ENCODE measurements around the gene NUP93.
A peak's percentile ranks its signal among the peaks of the same experiment; 100 is the strongest.

Gene NUP93

DNA sequence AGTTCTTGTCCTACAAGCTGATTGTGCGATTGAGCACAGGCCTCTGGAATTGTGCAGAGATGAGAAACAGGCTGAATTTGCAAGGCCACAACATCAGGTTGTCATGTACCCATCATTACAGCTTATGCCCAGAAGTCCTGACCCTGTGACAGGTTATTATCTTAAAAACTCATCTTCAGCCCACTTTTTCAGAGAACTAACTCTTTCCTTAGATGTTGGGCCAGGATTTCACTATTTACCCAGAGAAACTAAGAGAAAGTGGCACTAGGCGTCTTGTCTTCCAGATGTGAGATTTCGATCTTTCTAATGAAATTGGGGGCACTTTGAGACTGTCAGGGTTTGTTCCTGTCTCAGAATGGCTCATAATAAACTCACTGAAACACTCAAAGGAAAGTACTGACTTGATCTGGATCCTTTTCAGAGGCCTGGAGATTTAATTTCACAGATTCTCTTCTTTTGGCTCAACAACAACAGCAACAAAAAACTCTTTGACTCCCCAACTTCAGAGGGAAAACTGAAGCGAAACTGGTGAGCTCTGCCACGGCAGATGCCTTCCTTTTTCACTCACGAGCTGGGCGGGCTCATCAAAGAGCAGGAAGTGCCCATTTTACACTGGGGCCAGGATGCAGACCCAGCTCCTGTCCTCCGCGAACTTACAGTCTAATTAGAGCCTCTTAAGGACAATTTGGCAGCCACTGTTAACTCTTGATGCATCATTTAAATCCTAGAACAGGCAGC lies 117.4 kb downstream of the NUP93 start:
- DNase-seq: peak in 1 of 56 donors; percentile 21

DNA sequence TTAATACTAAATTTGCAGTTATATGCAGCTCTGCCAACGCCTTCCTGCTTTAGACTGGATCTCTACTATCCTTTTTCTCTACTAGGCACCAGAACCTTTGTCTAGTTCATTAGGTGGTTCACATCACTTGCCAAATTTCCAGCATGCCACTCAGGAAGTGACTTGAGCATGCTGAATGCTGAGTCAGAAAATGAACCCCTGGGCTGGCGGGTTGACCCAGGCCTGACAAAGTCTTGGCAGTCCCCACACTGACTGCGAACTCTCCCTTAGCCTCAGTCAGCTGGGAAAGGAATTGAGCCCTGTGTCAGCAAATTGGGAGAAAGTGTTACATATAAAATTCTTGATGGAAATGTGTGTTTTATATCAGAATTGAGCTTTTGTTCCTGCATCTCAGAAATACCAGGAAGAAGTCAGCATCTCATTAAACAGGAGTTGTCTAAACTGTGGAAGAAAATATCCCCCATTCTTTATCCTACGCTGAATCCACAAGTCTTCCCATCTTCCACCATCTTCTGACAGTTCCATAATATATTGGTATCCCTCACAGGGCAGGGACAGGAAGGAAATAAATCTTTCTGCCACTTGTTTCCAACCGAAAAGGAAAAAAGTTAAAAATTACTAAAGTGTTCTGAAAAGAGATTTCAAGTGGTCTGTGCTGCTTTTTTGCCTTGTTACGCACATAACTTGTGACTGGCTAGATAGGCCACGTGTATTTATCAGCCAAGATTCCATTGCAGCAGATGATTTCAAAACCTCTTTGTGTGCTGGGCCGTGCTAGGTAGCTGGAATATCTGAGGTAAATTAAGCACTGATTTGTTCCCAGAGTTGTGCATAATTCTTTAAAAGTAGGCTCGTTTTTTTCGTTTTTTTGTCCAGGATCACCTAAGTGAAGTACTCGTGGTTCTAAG lies 118.4 kb downstream of the NUP93 start:
- DNase-seq: peak in 5 of 56 donors; percentile 15 to 44 (median 22)

DNA sequence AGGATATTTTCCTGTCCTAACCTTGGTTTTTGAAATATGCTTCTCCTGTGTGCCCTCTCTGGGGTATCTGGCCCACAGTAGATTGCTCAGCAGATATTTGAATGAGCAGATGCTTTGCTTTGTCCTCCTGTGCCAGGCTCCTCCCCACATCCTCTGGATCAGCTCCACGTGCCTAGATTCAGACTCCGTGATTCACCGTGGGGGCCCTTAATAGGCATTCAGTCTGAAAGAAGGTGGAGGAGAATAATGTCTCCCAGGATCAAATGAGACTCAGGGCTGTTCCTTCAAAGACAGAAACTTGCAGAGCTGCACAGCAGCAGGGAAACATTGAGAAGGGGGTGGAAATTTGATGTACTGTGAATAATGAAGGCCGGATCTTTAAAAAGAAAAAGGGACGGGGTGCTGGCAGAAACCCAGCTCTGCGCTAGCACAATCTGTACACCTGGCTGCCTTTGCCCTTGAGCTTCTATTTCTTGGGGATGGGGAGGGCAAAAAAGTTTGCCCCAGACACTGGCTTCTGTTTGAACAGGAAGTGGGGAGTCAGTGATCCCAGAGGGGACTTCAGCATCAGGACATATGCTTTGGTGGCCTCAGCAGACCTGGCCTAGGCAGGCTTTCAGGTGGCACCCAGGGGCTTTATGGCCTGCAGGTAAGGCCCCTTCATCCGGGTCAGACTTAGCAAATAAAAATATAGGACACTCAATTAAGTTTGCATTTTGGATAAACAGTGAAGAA lies 119.2 kb downstream of the NUP93 start:
- DNase-seq: peak in 1 of 56 donors; percentile 35

DNA sequence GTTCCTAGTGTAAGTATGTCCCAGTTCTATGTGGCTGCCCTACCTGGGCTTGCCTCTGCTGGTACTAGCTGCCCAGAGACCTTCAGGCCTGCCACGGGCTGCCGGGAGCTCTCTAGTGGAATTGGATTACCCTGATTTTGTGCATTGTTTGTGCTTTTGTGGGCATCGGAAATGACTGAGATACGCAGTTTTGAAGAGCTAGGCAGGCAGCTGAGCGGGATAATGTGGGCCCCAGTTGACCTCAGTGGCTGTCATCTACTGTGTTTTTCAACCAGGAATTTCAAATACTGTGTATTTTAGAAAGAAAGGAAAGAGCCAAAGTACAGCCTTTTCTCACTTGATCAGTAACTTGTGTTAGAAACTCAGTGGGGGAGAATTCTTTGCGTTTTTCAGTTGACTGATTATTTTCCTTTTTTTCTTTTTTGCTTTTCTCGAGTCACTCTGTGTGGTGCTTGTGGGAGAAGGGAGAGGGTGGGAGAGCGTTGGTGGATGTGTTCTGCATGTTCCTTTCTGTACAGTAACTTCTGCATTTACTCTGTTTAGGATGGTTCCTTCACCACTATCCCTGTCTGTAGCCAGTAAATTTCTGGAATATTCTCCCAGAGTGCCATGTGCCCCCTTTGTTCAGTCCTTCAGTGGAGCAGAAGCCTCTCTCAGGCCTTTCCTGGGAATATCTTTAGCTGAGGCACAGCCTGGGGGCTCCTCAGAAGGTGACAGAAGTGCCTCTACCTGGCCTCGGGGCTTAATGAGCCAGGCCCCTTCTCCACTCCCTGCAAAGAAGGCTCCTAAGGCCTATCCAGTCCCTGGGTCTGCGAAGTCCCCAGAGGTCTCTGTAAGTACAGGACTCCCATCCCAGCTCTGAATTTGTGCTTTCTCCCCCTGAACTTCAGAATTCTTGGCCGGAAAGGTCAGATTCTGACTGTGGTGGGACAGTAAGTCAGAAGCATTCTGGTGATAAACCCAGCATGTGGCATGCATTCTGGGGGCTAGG lies 120.1 kb downstream of the NUP93 start:
- peak in 2 of 56 donors; percentile 19 to 27 for DNase-seq

DNA sequence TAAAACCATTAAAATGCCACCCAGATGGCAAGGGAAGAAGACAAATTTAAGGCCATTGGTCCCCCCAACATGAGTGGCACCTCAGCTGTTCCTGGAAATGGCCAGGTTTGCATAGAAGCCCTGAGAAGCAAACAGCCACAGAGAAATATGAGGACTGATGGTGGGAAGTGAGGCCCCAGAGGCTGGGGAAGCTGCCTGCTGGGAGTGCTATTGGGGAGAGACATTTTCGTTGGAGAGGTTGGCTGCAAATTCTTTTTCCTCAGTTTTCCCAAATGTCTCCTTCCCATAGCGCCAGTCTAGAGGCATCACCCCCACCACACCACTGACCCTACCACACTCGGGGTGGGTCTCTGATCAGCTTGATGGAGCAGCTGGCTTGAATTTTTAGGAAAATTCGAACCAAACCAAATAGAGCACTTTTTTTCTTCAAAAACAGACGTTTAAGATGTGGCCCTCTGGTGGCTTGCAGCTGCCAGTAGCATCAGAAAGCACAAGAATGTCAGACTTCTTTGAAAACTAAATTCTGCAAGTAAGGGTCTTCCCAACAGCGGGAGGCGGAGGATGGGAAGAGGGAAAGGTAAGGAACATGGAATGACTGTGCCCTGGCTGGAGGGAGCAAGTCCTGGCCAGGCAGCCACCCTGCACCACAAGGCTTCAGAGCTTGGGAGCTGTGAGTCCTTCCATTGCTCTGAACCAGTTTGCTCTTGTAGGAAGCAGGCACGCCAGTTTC lies 121.9 kb downstream of the NUP93 start:
- DNase-seq: peak in 1 of 56 donors; percentile 10

DNA sequence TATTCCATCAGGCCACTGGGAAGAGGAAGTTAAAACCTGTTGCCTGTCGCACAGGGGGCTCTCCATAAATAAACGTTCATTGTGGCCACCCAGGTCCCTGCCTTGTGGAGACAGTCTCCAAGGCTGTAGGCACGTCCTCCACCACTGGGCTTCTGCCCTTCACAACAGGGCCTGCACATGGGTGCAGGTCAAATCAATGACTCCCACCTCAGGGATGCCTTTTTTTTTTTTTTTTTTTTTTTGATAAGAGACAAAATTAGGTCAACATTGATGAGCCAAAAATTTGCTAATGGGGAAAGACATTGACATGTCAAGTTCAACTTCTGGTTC lies 122.4 kb downstream of the NUP93 start:
- no peak for DNase-seq

DNA sequence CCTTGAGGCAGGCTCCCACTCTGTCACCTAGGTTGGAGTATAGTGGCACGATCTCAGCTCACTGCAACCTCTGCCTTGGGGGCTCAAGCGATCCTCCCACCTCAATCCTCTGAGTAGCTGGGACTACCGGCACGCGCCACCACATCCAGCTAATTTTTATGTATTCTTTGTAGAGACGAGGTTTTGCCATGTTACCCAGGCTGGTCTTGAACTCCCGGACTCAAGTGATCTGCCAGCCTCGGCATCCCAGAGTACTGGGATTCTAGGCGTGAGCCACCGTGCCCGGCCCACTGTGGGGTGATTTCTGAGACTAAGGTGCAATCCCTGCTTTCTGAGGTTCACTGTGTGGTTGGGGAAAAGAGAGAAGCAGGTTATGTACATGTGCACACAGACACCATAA lies 123.0 kb downstream of the NUP93 start:
- DNase-seq: no peak

DNA sequence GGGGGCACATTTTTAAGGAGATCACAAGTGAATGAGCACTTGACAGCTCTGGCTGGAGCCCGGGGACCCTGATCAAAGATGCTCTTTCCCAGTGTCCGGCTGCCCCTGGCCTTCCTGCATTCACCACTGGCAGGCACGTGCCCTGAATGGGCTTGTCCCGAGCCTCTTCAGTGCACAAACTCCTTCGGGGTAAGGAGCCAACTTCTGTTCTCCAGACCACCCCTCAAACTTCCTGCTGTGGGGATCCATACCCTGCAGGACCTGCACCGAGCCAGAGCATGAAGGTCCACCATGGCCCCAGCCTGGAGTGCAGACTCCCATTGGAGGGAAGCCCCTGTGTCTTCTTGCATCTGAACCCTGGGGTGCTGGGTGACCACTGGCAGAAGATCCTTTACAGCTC lies 125.3 kb downstream of the NUP93 start:
- DNase-seq: no peak

DNA sequence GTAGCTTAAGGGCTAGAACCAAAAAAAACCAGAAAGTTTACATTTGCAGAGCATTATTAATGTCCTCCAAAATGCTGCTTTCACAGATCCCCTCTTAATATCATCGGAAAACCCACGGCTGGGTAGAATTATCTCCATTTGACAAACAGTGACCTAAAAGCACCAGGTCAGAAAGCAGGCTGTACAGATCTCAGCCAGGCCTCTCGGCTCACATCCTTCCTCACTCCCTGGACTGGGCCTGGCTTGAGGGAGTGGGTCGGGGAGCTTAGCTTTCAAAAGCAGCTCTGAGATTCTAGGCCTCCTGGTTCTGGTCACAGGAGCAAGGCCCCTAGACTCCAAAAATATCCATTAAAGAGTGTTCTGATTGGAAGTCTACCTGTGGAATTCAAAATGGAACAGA lies 126.0 kb downstream of the NUP93 start:
- no peak for DNase-seq

DNA sequence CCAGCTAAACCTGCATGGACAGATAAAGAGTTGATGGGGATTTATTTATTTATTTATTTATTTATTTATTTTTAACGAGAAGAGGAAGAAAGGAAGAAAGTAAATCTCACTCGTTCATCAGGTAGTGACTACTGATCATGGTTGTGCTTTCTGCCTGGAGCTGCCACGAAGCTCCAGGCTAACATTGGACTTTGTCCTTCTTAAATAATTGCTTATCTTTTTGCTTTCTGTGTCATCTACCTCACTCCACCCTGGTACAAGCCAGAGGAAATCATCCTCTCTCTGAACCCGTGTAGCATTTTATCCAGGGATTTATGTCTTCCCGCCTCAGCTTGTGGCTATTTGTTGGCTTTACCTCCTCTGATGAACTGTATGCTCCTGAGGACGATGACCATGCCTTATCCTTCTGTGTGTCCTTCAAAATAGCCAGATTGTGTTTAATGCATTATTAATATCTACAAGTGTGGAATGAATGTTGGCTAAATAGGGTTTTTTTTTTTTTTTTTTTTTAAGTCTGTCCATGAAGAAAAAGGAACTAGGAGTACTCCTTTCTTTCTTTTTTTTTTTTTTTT lies 127.0 kb downstream of the NUP93 start:
- DNase-seq: no peak

DNA sequence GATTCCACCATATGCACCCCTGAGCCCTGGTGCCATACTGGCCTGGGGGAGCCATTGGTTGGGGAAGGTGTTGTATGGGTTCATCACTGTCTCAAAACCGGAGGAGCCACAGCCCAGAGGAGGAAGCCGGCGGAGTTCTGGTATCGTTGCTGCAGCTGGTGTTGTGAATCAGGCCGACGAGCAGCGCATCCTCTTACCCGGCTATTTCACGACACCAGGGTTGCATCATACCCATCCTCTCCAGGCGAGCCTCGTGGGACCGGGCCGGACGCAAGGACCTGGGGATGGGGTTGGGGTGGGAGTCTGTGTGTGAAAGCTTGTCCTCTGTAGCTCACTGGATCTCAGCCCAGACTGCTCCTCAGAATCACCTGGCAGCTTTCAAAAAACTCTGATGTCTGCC lies 128.4 kb downstream of the NUP93 start:
- DNase-seq: peak in 1 of 56 donors; percentile 27

DNA sequence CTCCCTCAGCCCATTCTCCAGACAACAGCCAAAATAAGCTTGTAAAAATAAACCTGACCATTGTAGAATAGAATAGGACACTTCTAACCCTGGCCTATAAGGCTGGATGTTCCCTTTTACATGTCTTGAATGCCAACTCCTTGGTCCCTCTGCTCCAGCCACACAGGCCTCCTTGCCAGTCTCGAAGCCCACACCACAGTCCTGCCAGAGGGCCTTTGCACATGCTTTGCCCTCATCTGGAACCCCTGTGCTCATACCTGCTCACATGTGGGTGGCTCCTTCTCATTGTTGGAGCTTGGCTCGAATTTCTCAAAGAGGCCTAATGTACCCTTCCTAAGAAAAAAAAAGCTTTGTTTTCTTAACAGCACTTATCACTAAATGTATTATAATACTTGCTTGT lies 129.7 kb downstream of the NUP93 start:
- DNase-seq: no peak

DNA sequence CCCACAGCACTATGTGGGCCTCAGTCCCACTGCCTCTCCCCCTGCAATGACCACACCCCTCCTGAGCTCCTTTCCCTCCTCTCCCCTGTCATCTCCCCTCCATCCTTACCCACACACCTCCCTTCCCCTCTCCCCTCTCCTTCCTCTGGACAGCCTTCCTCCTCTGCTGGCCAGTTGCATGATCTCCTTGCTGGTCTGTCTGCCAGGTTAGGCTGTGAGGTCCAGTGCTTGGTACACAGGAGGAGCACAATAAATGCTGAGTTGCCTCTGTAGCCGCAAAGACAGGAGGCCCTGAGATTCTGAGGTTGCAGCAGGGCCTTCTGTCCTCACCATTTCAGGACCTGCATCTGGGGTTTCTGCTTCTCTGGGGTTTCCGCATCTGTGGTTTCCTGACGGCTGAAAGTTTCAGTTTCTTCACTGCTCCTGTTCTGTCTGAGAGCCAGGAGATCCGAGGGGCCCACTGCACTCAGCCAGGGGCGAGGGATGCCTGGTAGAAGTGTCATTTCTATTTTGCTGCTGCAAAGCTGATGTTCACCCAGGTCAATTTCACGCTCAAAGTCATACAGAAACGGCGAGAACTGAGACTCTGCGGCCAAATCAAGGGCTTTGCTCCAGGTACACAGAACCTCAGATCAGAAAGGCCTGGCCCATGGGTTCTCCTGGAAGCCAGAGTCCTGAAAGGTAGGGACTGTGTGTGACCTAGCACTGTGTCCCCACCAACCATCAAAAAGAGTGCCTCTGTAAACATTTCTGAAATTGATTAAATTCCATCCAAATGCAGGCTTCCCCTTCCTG lies 130.5 kb downstream of the NUP93 start:
- DNase-seq: no peak

DNA sequence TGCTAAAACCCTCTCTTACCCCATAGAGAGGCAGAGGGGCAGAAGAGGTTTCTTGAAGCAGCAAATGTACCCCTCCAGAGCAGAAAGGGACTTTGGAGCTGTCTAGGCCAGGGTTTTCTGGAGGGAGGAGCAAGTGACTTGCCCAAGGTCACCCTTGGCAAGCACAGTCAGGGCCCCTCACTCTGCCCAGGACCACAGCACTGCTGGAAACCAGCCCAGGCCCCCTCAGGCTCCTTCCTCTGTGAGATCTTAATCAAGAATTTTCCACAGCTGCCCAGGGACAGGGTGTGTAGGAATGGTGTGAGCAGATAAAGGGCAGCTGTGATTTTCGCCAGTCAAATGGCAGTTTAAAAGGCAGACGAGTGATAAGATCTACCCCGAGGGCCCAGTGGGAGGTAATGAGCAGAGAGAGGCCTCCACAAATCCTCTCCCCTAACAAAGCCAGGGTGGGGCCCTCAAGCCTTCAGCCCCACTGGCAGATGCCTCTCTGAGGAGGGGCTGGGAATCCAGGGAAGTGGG lies 131.2 kb downstream of the NUP93 start:
- DNase-seq: no peak

DNA sequence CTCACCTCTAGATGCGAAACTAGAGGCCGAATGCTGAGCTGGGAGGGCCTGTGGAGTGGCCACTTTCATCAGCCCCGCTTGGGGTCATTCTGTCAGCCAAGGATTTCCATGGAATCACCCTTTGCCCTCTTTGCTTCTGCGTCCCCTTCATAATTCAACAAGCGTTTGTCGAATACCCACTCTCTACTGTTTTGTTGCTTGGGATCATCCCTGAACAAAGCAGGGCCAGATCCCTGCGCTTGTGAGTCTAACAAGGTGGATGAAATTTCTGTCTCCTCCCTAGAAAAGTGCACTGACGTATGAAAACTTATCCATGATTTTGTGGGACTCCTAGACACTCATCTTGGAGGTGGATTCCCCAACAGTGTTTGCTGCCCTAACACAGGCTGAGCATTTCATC lies 131.8 kb downstream of the NUP93 start:
- no peak for DNase-seq

DNA sequence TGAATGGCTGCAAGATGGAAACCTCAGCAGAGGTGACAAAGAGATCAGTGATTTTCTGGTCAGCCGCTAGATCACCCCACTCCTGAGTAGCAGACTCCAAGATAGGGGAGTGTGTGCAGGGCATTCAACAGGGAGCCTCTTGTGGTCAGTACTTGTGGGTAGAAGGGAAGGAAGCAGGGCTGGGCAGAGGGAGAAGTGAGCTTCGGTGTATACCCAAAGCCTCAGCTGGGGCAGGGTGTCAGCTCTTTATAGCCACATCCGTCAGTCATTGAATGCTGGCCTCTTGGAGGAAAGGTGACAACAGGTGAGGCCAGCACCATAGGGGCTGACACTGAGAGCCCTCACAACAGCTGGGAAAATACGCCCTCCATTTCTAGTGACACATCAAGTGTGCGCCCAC lies 132.8 kb downstream of the NUP93 start:
- DNase-seq: no peak

DNA sequence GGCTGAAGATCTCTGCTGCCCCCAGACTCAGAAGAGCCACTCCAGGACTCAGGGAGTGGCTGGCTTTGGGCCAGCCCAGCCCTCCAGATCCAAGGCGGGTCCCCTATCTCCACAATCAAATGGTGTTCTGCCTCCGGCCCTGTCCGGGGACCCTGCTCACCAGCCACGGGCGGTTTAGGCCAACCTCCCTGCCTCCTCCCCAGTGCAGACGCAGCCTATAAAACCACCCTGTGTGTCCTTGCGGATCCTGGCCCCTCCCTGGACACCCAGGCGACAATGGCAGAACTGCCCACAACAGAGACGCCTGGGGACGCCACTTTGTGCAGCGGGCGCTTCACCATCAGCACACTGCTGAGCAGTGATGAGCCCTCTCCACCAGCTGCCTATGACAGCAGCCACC lies 135.0 kb downstream of the NUP93 start, which contains the start of gene SLC12A3:
SLC12A3 (plus strand) TSS at position 248 of the 400 bp plus-strand sequence; CDS start at position 277, 29 bp downstream.
- no peak for DNase-seq

DNA sequence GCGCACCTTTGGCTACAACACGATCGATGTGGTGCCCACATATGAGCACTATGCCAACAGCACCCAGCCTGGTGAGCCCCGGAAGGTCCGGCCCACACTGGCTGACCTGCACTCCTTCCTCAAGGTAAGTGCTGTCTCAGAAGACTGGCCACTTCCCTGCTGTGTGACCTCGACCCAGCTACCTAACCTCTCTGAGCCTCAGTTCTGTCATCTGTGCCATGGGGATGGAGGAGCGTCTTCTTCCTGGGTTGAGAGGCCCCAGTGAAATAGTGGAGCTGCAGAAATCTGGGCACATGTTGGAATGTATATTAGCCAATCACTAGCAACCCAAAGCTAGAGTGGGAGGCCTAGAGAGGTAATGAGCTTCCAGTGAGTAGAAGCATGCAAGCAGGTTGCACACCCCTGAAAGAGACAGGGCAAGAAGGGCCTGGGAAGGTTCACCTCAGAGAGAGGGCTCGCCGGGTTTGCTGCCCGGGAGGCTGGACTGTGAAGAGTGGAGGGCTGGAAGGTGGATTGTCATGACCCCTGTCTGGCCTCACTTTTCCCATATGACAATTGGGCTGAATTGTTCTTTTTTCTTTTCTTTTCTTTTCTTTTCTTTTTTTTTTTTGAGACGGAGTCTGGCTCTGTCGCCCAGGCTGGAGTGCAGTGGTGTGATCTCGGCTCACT lies 135.6 kb downstream of the NUP93 start:
- DNase-seq: no peak

Data from amygdala (tissue), 56 donors.